Natural killer cell (primary cell): ENCODE data around the gene CEMIP. TPM values are rescaled to one million over a fixed set of nuclear protein-coding genes. Genes with fewer than 3 reads are reported as not detected.

Experiments
- ATAC-seq, 3 donors: fragments of 150-1000 bp in 2 of 3; fragments of 200-7000 bp in 1 of 3; cut with Tn5 transposase; 1 replicate in 1 of 3; 2 replicates in 2 of 3; pipeline ENCODE4 v1.10.0; 2021; ENCODE audit warnings: mild to moderate bottlenecking in 2 of 3, moderate library complexity in 2 of 3
- DNase-seq, 2 donors: peaks; one replicate each; pipeline versions ENCODE4 v3.0.0 to v3.0.0-alpha.2; 2013 to 2021; ENCODE audit warnings: mixed read lengths in 1 of 2
- H3K27ac ChIP-seq: one replicate; pipeline ENCODE4 v1.5.1; 2013; ENCODE audit warnings: mild to moderate bottlenecking, low read length
- H3K27me3 ChIP-seq: one replicate; pipeline ENCODE4 v1.6.1; 2013; ENCODE audit warnings: low read length; ENCODE audit not compliant: control insufficient read depth, insufficient read depth
- H3K36me3 ChIP-seq: one replicate; pipeline ENCODE4 v1.6.1; 2013; ENCODE audit warnings: low read length; ENCODE audit not compliant: control insufficient read depth, insufficient read depth
- H3K4me1 ChIP-seq: one replicate; pipeline ENCODE4 v1.6.1; 2013; ENCODE audit warnings: low read length; ENCODE audit not compliant: control insufficient read depth, insufficient read depth
- H3K4me3 ChIP-seq: one replicate; pipeline ENCODE4 v1.5.1; 2013; ENCODE audit warnings: low read length
- H3K9me3 ChIP-seq: one replicate; pipeline ENCODE4 v1.6.1; 2013; ENCODE audit warnings: low read length; ENCODE audit not compliant: control insufficient read depth, insufficient read depth
- H3K27ac Mint-ChIP-seq, 2 donors: one replicate each; pipeline ENCODE4 v1.8.0; 2022; ENCODE audit warnings: mild to moderate bottlenecking in 2 of 2, mixed read lengths in 2 of 2, moderate library complexity in 1 of 2
- H3K27me3 Mint-ChIP-seq, 2 donors: one replicate each; pipeline ENCODE4 v1.8.0; 2022; ENCODE audit warnings: low read depth in 2 of 2, mixed read lengths in 2 of 2
- H3K36me3 Mint-ChIP-seq: one replicate; pipeline ENCODE4 v1.8.0; 2022; ENCODE audit warnings: mixed read lengths
- H3K4me1 Mint-ChIP-seq, 2 donors: one replicate each; pipeline ENCODE4 v1.8.0; 2022; ENCODE audit warnings: mixed read lengths in 2 of 2
- H3K4me3 Mint-ChIP-seq: one replicate; pipeline ENCODE4 v1.8.0; 2022; ENCODE audit warnings: mild to moderate bottlenecking, moderate library complexity, mixed read lengths
- H3K9me3 Mint-ChIP-seq, 2 donors: one replicate each; pipeline ENCODE4 v1.8.0; 2022; ENCODE audit warnings: mixed read lengths in 2 of 2
- CTCF ChIP-seq: fragments of 200-600 bp; IDR thresholded peaks from one replicate; pipeline ENCODE4 v1.8.0; 2022; ENCODE audit warnings: antibody characterized with exemption
- WGBS: methylation state at CpG from one replicate; pipeline ENCODE4 v1.1.7; 2013; ENCODE audit warnings: missing lambda C conversion rate; ENCODE audit not compliant: insufficient coverage; 5-methylcytosine and 5-hydroxymethylcytosine counted together
- intact Hi-C: fragments of 100-400 bp; cut with micrococcal nuclease; formaldehyde crosslinking; loops from one replicate; pipeline ENCODE4 v1.14.2; 2022
- total RNA-seq, 4 donors: library from RNA; stranded (reverse); fragments of 120-200 nt in 1 of 4; gene quantifications; one replicate each; pipeline versions ENCODE4 v1.2.3 to v1.2.4, GENCODE V29; 2013 to 2022

CEMIP gene
- total RNA-seq, 3 donors from 2014 or later (not counting 1 experiment from before 2014, with no cell fraction given), result 0.07 to 0.82 TPM; not detected in 1

DNA sequence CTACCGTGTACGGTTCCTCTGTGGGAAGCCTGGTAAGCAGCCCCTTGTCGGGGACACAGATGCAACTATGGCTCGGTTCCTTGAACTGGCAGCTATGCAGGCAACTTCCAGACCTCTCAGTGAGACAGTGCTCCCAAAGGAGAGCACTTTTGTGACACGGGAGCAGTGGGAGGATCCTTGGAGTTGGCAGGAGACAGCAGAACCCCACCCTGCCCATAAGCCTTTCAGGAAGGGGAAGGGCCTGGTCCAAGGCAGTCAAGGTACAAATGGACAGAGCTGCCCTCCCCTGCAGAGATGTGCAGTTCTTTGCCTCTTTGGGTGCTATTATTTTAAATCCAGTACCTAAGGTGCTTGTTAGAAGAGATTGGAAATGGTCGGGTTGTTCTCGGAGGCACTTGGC lies 115.9 kb downstream of the CEMIP start:
- peaks cover 13 to 24% of the 10 kb centered on the region in 2 donors for H3K4me1 Mint-ChIP-seq
- no peaks in the 10 kb centered on the region for H3K36me3 ChIP-seq
- no peaks in the 10 kb centered on the region for H3K9me3 ChIP-seq
- H3K4me1 ChIP-seq, result no peaks in the 10 kb centered on the region
- no peaks in the 10 kb centered on the region for H3K9me3 Mint-ChIP-seq
- ATAC-seq (no peak), DNase-seq (no peak)
- no peak for TF ChIP-seq CTCF
- H3K36me3 Mint-ChIP-seq, result no peaks in the 10 kb centered on the region
- intact Hi-C loops, result no loop called here
- no peak overlapping the region for H3K4me3 ChIP-seq
- H3K27me3 ChIP-seq, result no peaks in the 10 kb centered on the region
- H3K27me3 Mint-ChIP-seq, result no peaks in the 10 kb centered on the region
- H3K4me3 Mint-ChIP-seq, result no peak overlapping the region
- H3K27ac ChIP-seq, result no peak overlapping the region
- WGBS, result 93% methylated on average over 7 of the region's 7 CpGs
- no peak overlapping the region for H3K27ac Mint-ChIP-seq

- Mint-ChIP-seq H3K27me3 (no peaks in the 10 kb centered on the region), H3K4me3 (no peak overlapping the region), H3K4me1 (peaks cover 6 to 16% of the 10 kb centered on the region in 2 donors), H3K27ac (no peak overlapping the region), H3K9me3 (no peaks in the 10 kb centered on the region), H3K36me3 (no peaks in the 10 kb centered on the region)
- Histone ChIP-seq H3K27ac (no peak overlapping the region), H3K9me3 (no peaks in the 10 kb centered on the region), H3K4me1 (no peaks in the 10 kb centered on the region), H3K27me3 (no peaks in the 10 kb centered on the region), H3K4me3 (no peak overlapping the region), H3K36me3 (no peaks in the 10 kb centered on the region)
- 94% methylated on average over 2 of the region's 2 CpGs for WGBS
- no peak for DNase-seq
- intact Hi-C loops, result no loop called here
- no peak for TF ChIP-seq CTCF
- ATAC-seq, result no peak
Observed at GRCh38 chr15:80895965-80896364, 116.8 kb downstream of the CEMIP start.

DNA sequence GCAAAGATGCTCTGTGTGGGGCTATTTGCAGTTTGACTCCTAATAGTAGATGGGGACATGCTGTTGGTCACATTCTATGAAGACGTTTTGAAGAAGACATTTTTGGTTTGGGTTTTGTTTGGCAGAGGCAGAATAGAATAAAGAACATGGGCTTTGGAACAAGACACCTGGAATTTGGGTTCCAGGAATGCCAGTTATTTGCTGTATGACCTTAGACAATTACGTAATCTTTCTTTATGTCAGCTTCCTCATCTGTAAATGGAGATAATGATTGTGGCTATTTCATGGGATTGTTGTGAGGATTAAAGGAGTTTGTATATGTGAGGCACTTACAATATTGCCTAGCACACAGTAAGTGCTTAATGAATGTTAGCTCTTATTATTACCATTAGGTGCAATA lies 118.9 kb downstream of the CEMIP start:
- intact Hi-C loops, result no loop called here
- DNase-seq (no peak), ATAC-seq (no peak)
- Histone ChIP-seq H3K4me1 (no peaks in the 10 kb centered on the region), H3K36me3 (no peaks in the 10 kb centered on the region), H3K9me3 (no peaks in the 10 kb centered on the region), H3K27ac (no peak overlapping the region), H3K4me3 (no peak overlapping the region), H3K27me3 (no peaks in the 10 kb centered on the region)
- no peaks in the 10 kb centered on the region for H3K36me3 Mint-ChIP-seq
- no peak overlapping the region for H3K4me3 Mint-ChIP-seq
- H3K9me3 Mint-ChIP-seq, result no peaks in the 10 kb centered on the region
- no peaks in the 10 kb centered on the region for H3K27me3 Mint-ChIP-seq
- H3K4me1 Mint-ChIP-seq, result no peaks in the 10 kb centered on the region
- no peak for TF ChIP-seq CTCF
- WGBS, result 93% methylated on average over 2 of the region's 2 CpGs
- no peak overlapping the region for H3K27ac Mint-ChIP-seq

DNA sequence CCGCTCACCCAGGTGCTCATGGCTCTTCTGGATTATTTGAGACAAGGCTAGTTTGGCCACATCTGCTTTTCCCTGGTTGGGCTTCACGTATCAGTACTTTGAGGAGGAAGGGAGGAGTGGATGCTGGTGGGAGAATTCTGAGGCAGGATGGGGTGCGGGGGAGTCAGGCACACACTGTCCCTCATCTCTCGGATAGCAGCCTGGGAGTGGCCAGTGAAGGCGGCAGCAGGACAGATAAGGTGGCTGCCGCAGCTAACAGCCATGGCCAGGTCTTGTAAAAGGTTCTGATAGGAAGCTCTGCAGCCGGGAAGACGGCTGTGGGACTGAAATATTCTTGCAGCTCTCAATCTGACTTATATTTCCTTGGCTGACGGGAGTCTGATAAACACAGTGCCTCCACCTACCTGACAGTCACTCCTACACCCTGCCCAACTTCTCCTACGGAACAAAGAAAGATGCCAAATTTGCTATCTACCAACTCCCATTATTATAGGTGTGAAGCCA lies 123.2 kb downstream of the CEMIP start:
- no peaks in the 10 kb centered on the region for H3K9me3 ChIP-seq
- H3K36me3 ChIP-seq, result no peaks in the 10 kb centered on the region
- TF ChIP-seq CTCF, result no peak
- H3K4me3 ChIP-seq, result no peak overlapping the region
- H3K4me1 Mint-ChIP-seq, result no peaks in the 10 kb centered on the region
- H3K4me3 Mint-ChIP-seq, result no peak overlapping the region
- H3K27ac ChIP-seq, result no peak overlapping the region
- no peaks in the 10 kb centered on the region for H3K27me3 Mint-ChIP-seq
- no peaks in the 10 kb centered on the region for H3K9me3 Mint-ChIP-seq
- no peak overlapping the region for H3K27ac Mint-ChIP-seq
- ATAC-seq, result no peak
- WGBS, result 90% methylated on average over 10 of the region's 10 CpGs
- no peak for DNase-seq
- H3K27me3 ChIP-seq, result no peaks in the 10 kb centered on the region
- no peaks in the 10 kb centered on the region for H3K36me3 Mint-ChIP-seq
- H3K4me1 ChIP-seq, result no peaks in the 10 kb centered on the region
- intact Hi-C loops, result no loop called here
